ENCODE results near the gene LTC4S.

DNA sequence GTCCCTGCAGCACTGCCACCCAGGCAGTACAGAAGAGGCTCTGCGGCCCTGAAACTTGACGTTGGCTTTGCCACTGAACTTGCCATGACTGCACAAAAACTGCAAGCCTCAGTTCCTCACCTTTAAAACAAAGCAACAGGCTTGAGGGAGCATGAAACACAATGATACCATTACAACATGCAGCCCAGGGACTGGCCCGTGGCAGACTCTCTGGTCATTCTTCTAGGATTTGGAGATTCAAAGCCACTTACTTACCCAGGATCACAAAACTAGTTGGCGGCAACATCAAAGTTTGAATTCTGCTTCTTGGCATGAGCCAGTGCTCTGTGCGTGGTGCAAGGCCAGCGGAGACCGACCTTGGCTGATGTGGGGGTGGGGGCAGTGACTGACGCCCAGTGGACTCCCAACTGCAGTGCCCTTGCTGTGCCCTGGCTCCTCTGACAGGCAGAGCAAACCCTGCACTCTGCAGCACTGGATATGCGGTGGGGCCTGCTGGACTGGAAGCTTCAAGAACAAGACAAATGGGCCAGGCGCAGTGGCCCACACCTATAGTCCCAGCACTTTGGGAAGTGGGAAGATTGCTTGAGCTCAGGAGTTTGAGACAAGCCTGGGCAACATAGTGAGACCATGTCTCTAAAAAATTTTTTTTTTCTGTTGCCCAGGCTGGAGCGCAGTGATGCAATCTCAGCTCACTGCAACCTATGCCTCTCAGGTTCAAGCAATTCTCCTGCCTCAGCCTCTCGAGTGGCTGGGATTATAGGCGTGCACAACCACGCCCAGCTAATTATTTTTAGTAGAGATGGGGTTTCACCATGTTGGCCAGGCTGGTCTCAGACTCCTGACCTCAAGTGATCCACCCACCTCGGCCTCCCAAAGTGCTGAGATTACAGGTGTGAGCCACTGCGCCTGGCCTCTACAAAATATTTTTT, 45.8 kb downstream of the LTC4S start:
- no peak for TF ChIP-seq POLR2A (IDR thresholded peaks at IDR 0.05)
- TF ChIP-seq, protein P1, sequence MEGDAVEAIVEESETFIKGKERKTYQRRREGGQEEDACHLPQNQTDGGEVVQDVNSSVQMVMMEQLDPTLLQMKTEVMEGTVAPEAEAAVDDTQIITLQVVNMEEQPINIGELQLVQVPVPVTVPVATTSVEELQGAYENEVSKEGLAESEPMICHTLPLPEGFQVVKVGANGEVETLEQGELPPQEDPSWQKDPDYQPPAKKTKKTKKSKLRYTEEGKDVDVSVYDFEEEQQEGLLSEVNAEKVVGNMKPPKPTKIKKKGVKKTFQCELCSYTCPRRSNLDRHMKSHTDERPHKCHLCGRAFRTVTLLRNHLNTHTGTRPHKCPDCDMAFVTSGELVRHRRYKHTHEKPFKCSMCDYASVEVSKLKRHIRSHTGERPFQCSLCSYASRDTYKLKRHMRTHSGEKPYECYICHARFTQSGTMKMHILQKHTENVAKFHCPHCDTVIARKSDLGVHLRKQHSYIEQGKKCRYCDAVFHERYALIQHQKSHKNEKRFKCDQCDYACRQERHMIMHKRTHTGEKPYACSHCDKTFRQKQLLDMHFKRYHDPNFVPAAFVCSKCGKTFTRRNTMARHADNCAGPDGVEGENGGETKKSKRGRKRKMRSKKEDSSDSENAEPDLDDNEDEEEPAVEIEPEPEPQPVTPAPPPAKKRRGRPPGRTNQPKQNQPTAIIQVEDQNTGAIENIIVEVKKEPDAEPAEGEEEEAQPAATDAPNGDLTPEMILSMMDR (IDR thresholded peaks at IDR 0.05), result no peak
